ENCODE measurements around the gene ACOX3. TPM values are rescaled to one million over a fixed set of nuclear protein-coding genes. Genes with fewer than 3 reads are reported as not detected.

The ACOX3 gene
- total RNA-seq, 2 experiments from 2014 or later, result 12.7 to 16.8 TPM

GRCh38 chr4:8335848-8336247, 104.7 kb downstream of the ACOX3 start:
- intact Hi-C loops (cut with micrococcal nuclease; ENCODE audit: unreplicated experiment), result no loop called here
- DNase-seq (ENCODE audit: low spot score), result no peak
- no peak for TF ChIP-seq CTCF (conservative IDR thresholded peaks at IDR 0.05; ENCODE audit: low read length)
- H4K20me1 ChIP-seq (ENCODE audit: insufficient read depth, low read length), result no peaks in the 10 kb centered on the region
- BruUV-seq (replicated peaks), result no TSS peak
- no peaks in the 10 kb centered on the region for H3K36me3 ChIP-seq (ENCODE audit: insufficient read depth, low read length)
- no peak overlapping the region for H2AFZ ChIP-seq (ENCODE audit: low read length)
- no peak overlapping the region for H3K27ac ChIP-seq (ENCODE audit: low read depth, low read length, poor library complexity, severe bottlenecking)
- H3K9me3 ChIP-seq (ENCODE audit: low read length), result 0 out of 2 replicates have a peak, but pooled peaks cover 9% of the 10 kb centered on the region
- ChIA-PET CTCF (ENCODE audit: unreplicated experiment) (interaction anchor here (0.8 kb wide), 1 partner anchor 12 kb away, joined by 4 read pairs; no protein-coding TSS in a partner anchor), POLR2A (interaction anchor here (0.7 kb wide), 1 partner anchor 406 kb away, joined by 3 read pairs; no protein-coding TSS in a partner anchor)
- H3K4me2 ChIP-seq (ENCODE audit: low read length), result no peak overlapping the region
- no peaks in the 10 kb centered on the region for H3K9me2 ChIP-seq (ENCODE audit: insufficient read depth, low read length)
- no peak overlapping the region for H3K4me3 ChIP-seq (ENCODE audit: low read depth, low read length, poor library complexity, severe bottlenecking)
- no peaks in the 10 kb centered on the region for H3K79me2 ChIP-seq (ENCODE audit: insufficient read depth, low read depth, low read length)
- no peaks in the 10 kb centered on the region for H3K4me1 ChIP-seq (ENCODE audit: insufficient read depth, low read length, poor library complexity, severe bottlenecking)

GRCh38 chr4:8334786-8335460, 105.6 kb downstream of the ACOX3 start:
- POLR2A ChIA-PET, result no interaction called here
- no peaks in the 10 kb centered on the region for H3K4me1 ChIP-seq (ENCODE audit: insufficient read depth, low read length, poor library complexity, severe bottlenecking)

More at GRCh38 chr4:8334786-8335460, 105.6 kb downstream of the ACOX3 start:
- Histone ChIP-seq H3K79me2 (ENCODE audit: insufficient read depth, low read depth, low read length) (no peaks in the 10 kb centered on the region), H3K4me2 (ENCODE audit: low read length) (no peak overlapping the region), H4K20me1 (ENCODE audit: insufficient read depth, low read length) (no peaks in the 10 kb centered on the region), H3K4me3 (ENCODE audit: low read depth, low read length, poor library complexity, severe bottlenecking) (no peak overlapping the region), H3K9me3 (ENCODE audit: low read length) (0 out of 2 replicates have a peak, but pooled peaks cover 9% of the 10 kb centered on the region), H2AFZ (ENCODE audit: low read length) (no peak overlapping the region), H3K36me3 (ENCODE audit: insufficient read depth, low read length) (no peaks in the 10 kb centered on the region), H3K27ac (ENCODE audit: low read depth, low read length, poor library complexity, severe bottlenecking) (no peak overlapping the region), H3K9me2 (ENCODE audit: insufficient read depth, low read length) (no peaks in the 10 kb centered on the region)
- TF ChIP-seq CTCF (conservative IDR thresholded peaks at IDR 0.05; ENCODE audit: low read length) (no peak), EZH2phosphoT487 (IDR thresholded peaks at IDR 0.05; ENCODE audit: borderline replicate concordance, low read depth, low read length) (no peak)
- DNase-seq (ENCODE audit: low spot score), result no peak
- no TSS peak for BruUV-seq (replicated peaks)
- intact Hi-C loops (cut with micrococcal nuclease; ENCODE audit: unreplicated experiment), result no loop called here
- CTCF ChIA-PET (ENCODE audit: unreplicated experiment), result interaction anchor here (0.8 kb wide), 1 partner anchor 13 kb away, joined by 4 read pairs; no protein-coding TSS in a partner anchor

Measured in OCI-LY7 (cell line).